K562 (cell line): ENCODE results near the gene STAT4. TPM values are rescaled to one million over a fixed set of nuclear protein-coding genes. Genes with fewer than 3 reads are reported as not detected.

Experiments used
- ATAC-seq: fragments of 200-7000 bp; cut with Tn5 transposase; 3 replicates; pipeline ENCODE4 v1.9.1; 2020; ENCODE audit warnings: moderate library complexity
- BruUV-seq: library from RNA; stranded (reverse); fragments of 400-500 nt; replicated peaks from 2 replicates; lab custom pipeline; 2021; lab: Mats Ljungman, UMichigan
- CTCF ChIA-PET: fragments of 300-600 bp; formaldehyde crosslinking; extraction: SDS; loops from one replicate; lab custom pipeline; 2021; ENCODE audit warnings: low intra/inter-chr PET ratio; lab: Yijun Ruan, JAX
- POLR2A ChIA-PET: fragments of 300-600, 350-650 bp; sonication (Branson Sonifier 250); formaldehyde crosslinking; extraction: SDS; loops from one replicate; lab custom pipeline; 2021; ENCODE audit warnings: antibody characterized with exemption, inconsistent platforms; lab: Yijun Ruan, JAX
- DNase-seq, 4 experiments: peaks; one replicate each; pipeline versions ENCODE4 v3.0.0 to v3.0.0-alpha.2; 2011 to 2018; ENCODE audit warnings: low spot score in 3 of 4, mixed read lengths in 3 of 4; ENCODE audit errors: extremely low read depth in 1 of 4
- FAIRE-seq: peaks from 2 replicates; lab custom pipeline; 2011; peaks lifted over from hg19 to GRCh38; lab: Jason Lieb, UNC
- H2AFZ ChIP-seq: 2 replicates; pipeline ENCODE4 v1.6.0; 2011; ENCODE audit warnings: low read depth, low read length, control low read depth, inconsistent platforms
- H3K27ac ChIP-seq: fragments of 200-600 bp; 3 replicates; pipeline ENCODE4 v1.8.0; 2011; ENCODE audit warnings: low read depth, mild to moderate bottlenecking, control low read depth, inconsistent platforms, low read length, moderate library complexity, mixed read lengths; ENCODE audit errors: extremely low read depth
- H3K27me3 ChIP-seq, 2 experiments: fragments of 300-600 bp in 1 of 2; 2 replicates in 1 of 2; 3 replicates in 1 of 2; pipeline versions ENCODE4 v1.6.0 to v1.8.0; 2011; ENCODE audit warnings: inconsistent platforms in 2 of 2, low read length in 2 of 2, mild to moderate bottlenecking in 1 of 2, mixed read lengths in 1 of 2, moderate library complexity in 1 of 2; ENCODE audit not compliant: control insufficient read depth in 2 of 2, insufficient read depth in 2 of 2
- H3K36me3 ChIP-seq: fragments of 300-600 bp; 3 replicates; pipeline ENCODE4 v1.8.0; 2011; ENCODE audit warnings: mild to moderate bottlenecking, low read length, inconsistent platforms; ENCODE audit not compliant: control insufficient read depth, insufficient read depth
- H3K4me1 ChIP-seq, 2 experiments: fragments of 200-600 bp in 1 of 2; replicated peaks in 1 of 2; 2 replicates in 1 of 2; 3 replicates in 1 of 2; pipeline versions ENCODE4 v1.5.1 to v1.8.0; 2011; ENCODE audit warnings: inconsistent platforms in 2 of 2, low read length in 2 of 2, mild to moderate bottlenecking in 1 of 2, mixed read lengths in 1 of 2, moderate library complexity in 1 of 2; ENCODE audit not compliant: control insufficient read depth in 2 of 2, insufficient read depth in 2 of 2
- H3K4me2 ChIP-seq: 2 replicates; pipeline ENCODE4 v1.6.1; 2011; ENCODE audit warnings: low read length, control low read depth, inconsistent platforms, mixed read lengths; ENCODE audit not compliant: insufficient read depth
- H3K4me3 ChIP-seq: fragments of 200-600 bp; sonication (generic), shearing (Covaris generic); 2 replicates; pipeline ENCODE4 v1.5.1; 2016; ENCODE audit warnings: control low read depth, inconsistent platforms
- H3K79me2 ChIP-seq: fragments of 200-600 bp; 3 replicates; pipeline ENCODE4 v1.8.0; 2011; ENCODE audit warnings: low read length, inconsistent platforms; ENCODE audit not compliant: control insufficient read depth, insufficient read depth
- H3K9ac ChIP-seq, 2 experiments: 2 replicates each; pipeline versions ENCODE4 v1.6.0 to v1.6.1; 2011; ENCODE audit warnings: low read depth in 2 of 2, low read length in 2 of 2, control low read depth in 1 of 2, inconsistent platforms in 1 of 2, mild to moderate bottlenecking in 1 of 2, mixed read lengths in 1 of 2; ENCODE audit not compliant: insufficient read depth in 1 of 2
- H3K9me1 ChIP-seq: one replicate; pipeline ENCODE4 v1.6.0; 2011; ENCODE audit warnings: inconsistent platforms, mild to moderate bottlenecking, low read length, moderate library complexity; ENCODE audit not compliant: control insufficient read depth, insufficient read depth
- H3K9me3 ChIP-seq: replicated peaks from 2 replicates; pipeline ENCODE4 v1.5.1; 2011; ENCODE audit warnings: low read depth, low read length, inconsistent platforms; ENCODE audit not compliant: control insufficient read depth, insufficient read depth
- H4K20me1 ChIP-seq: replicated peaks from 2 replicates; pipeline ENCODE4 v1.6.1; 2011; ENCODE audit warnings: low read length, inconsistent platforms, mixed read lengths; ENCODE audit not compliant: control insufficient read depth, insufficient read depth
- CEBPB ChIP-seq: fragments of 450-650 bp; IDR thresholded peaks from 2 replicates; pipeline ENCODE4 v1.6.1; 2016; ENCODE audit warnings: missing genetic modification characterization, missing compliant biosample characterization
- CEBPG ChIP-seq, 3 experiments: fragments of 200-800 bp in 1 of 3; sonication (Bioruptor generic) in 1 of 3; sonication (generic) in 1 of 3; formaldehyde crosslinking in 1 of 3; IDR thresholded peaks in 2 of 3; conservative IDR thresholded peaks in 1 of 3; 2 replicates each; pipeline versions ENCODE4 v1.6.1 to v1.8.0; 2016 to 2022; ENCODE audit warnings: missing compliant biosample characterization in 2 of 3, missing genetic modification characterization in 2 of 3, mild to moderate bottlenecking in 1 of 3, missing genetic modification reagents in 1 of 3
- EHMT2 ChIP-seq: fragments of 450-650 bp; IDR thresholded peaks from 2 replicates; pipeline ENCODE4 v1.6.1; 2018; ENCODE audit warnings: antibody characterized with exemption
- RBM15 ChIP-seq: fragments of 200-400 bp; formaldehyde crosslinking; IDR thresholded peaks from 2 replicates; pipeline ENCODE4 v1.6.1; 2018; ENCODE audit warnings: mild to moderate bottlenecking, low read length, moderate library complexity; ENCODE audit not compliant: insufficient read depth
- STAT5B ChIP-seq: fragments of 250-450 bp; sonication (Bioruptor Pico); IDR thresholded peaks from 2 replicates; pipeline ENCODE4 v1.8.0; 2021; ENCODE audit warnings: mild to moderate bottlenecking, inconsistent platforms
- ZKSCAN8 ChIP-seq: fragments of 200-800 bp; sonication (Bioruptor generic); IDR thresholded peaks from 2 replicates; pipeline ENCODE4 v1.6.1; 2016; ENCODE audit warnings: missing genetic modification characterization, missing compliant biosample characterization
- WGBS: fragments of 100-300 bp; shearing (Covaris generic); methylation state at CpG from one replicate; pipeline ENCODE4 v1.1.6; 2016; ENCODE audit warnings: low coverage, mixed read lengths; ENCODE audit not compliant: insufficient coverage; ENCODE audit errors: missing lambda C conversion rate; 5-methylcytosine and 5-hydroxymethylcytosine counted together
- in situ Hi-C: fragments of 300-500 bp; cut with MboI; formaldehyde crosslinking; loops from 4 replicates; pipeline ENCODE4 v1.15.0; 2018; ENCODE audit warnings: inconsistent platforms, mixed read lengths
- intact Hi-C: fragments of 100-400 bp; cut with micrococcal nuclease; formaldehyde crosslinking; loops from 2 replicates; pipeline ENCODE4 v1.14.2; 2022
- polyA plus RNA-seq, 8 experiments: library from polyadenylated mRNA; depleted of rRNA in 4 of 8; stranded (reverse) in 5 of 8; unstranded in 3 of 8; fragments of >200 nt; fragmentation: Nextera tagmentation in 2 of 8; fragmentation: Illumina TruSeq in 1 of 8; extraction: Ambion mirVana in 2 of 8; extraction: Trizol in 1 of 8; gene quantifications; 2 replicates each; pipeline versions ENCODE4 v1.2.1 to v1.2.3, GENCODE V29; 2011 to 2014; ENCODE audit warnings: inconsistent platforms in 1 of 8, missing spikeins in 1 of 8
- total RNA-seq, 7 experiments: library from RNA; depleted of rRNA in 6 of 7; stranded (reverse); fragments of >200 nt in 6 of 7; fragmentation: Illumina TruSeq in 2 of 7; extraction: Trizol in 2 of 7; gene quantifications; 2 replicates each; pipeline versions ENCODE4 v1.2.1 to v1.2.3, GENCODE V29; 2011 to 2021; ENCODE audit warnings: low replicate concordance in 1 of 7
- TF ChIP-seq, protein P1 (sequence below): fragments of 250-450 bp; sonication (Bioruptor Pico); IDR thresholded peaks from 2 replicates; pipeline ENCODE4 v1.4.0; 2020; ENCODE audit warnings: mild to moderate bottlenecking, moderate library complexity, borderline replicate concordance

The STAT4 gene
- total and polyA plus RNA-seq, 9 of the 15 experiments (the other 6 are each of a cell fraction or from before 2014, with no cell fraction given), result 0.01 to 0.06 (median 0.03) TPM; not detected in 6

DNA sequence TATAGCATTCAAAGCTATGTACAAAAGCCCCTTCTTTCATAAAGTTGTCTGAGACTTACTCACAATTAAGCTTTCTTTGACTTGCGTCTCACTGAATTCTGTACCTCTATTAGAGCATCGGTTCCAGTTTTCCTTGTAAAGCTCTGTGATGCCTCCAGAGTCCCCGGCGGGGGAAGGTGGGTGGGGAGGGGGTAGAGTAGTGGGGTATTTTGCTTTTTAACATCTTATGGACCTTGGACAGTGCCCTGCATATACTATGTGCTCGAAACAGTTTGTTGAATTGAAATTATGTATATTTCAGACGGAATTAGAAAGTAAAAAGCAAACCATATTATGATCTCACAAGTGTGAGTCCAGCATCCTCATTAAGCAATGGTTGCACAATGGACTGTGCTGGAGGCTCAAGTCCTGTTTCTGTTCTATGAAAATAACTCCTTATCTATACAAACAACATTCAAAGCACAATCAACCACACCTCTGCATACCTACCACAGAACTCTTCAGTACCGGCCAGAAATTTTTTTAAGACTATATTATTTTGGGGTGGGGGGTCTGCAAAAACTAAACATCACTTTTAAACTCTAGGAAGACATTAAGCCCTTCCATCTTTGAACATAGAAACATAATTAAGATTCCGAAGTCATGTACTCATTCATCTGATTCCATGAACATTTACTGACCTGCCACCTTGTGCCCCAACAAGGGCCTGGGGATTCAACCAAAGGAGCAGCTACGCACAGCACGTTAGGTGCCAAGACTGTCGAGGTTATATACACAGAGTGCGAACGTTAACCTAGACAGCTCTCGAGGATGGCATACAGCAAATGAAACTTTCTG lies 137.7 kb downstream of the STAT4 start:
- POLR2A ChIA-PET, result interaction anchor here (0.6 to 1.0 kb wide), 3 partner anchors 9 to 833 kb away, joined by 3 read pairs; no protein-coding TSS in a partner anchor
- no peaks in the 10 kb centered on the region for H3K27me3 ChIP-seq
- H3K79me2 ChIP-seq, result peaks cover 24% of the 10 kb centered on the region
- no peaks in the 10 kb centered on the region for H4K20me1 ChIP-seq
- CTCF ChIA-PET, result no interaction called here
- ATAC-seq, result peak; percentile 29
- peak overlapping the region; percentile 80 for H3K27ac ChIP-seq
- H3K4me1 ChIP-seq, result peaks cover 5 to 8% of the 10 kb centered on the region in 2 experiments; a peak in 4 of 5 replicates
- peak overlapping the region; percentile 96 for H3K4me2 ChIP-seq
- FAIRE-seq, result no peak
- peak overlapping the region; percentile 87 to 97 for H3K9ac ChIP-seq
- intact Hi-C loops, result no loop called here
- H2AFZ ChIP-seq, result no peak overlapping the region
- no peak for DNase-seq
- H3K9me1 ChIP-seq, result no peaks in the 10 kb centered on the region
- peaks cover 41% of the 10 kb centered on the region for H3K36me3 ChIP-seq
- H3K9me3 ChIP-seq, result no peaks in the 10 kb centered on the region
- in situ Hi-C loops, result no loop called here
- WGBS, result 28% methylated on average over 14 of the region's 14 CpGs
- H3K4me3 ChIP-seq, result peak overlapping the region; percentile 92
- BruUV-seq, result TSS peak; percentile 47
- TF ChIP-seq, protein P1, sequence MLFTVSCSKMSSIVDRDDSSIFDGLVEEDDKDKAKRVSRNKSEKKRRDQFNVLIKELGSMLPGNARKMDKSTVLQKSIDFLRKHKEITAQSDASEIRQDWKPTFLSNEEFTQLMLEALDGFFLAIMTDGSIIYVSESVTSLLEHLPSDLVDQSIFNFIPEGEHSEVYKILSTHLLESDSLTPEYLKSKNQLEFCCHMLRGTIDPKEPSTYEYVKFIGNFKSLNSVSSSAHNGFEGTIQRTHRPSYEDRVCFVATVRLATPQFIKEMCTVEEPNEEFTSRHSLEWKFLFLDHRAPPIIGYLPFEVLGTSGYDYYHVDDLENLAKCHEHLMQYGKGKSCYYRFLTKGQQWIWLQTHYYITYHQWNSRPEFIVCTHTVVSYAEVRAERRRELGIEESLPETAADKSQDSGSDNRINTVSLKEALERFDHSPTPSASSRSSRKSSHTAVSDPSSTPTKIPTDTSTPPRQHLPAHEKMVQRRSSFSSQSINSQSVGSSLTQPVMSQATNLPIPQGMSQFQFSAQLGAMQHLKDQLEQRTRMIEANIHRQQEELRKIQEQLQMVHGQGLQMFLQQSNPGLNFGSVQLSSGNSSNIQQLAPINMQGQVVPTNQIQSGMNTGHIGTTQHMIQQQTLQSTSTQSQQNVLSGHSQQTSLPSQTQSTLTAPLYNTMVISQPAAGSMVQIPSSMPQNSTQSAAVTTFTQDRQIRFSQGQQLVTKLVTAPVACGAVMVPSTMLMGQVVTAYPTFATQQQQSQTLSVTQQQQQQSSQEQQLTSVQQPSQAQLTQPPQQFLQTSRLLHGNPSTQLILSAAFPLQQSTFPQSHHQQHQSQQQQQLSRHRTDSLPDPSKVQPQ (CRISPR knock-in tag), result no peak
- no peak for TF ChIP-seq STAT5B (CRISPR knock-in tag)
- TF ChIP-seq CEBPG (CRISPR knock-in tag; IDR thresholded peaks at IDR 0.05), result peak; percentile 61; the same call in 1 of the 2 replicates
- peak; percentile 55 to 82; a peak in 3 of 4 replicates for TF ChIP-seq CEBPG (tag; conservative IDR thresholded peaks at IDR 0.05 in 1 of 2, IDR thresholded peaks at IDR 0.05 in 1 of 2)
- no peak for TF ChIP-seq ZKSCAN8
- no peak for TF ChIP-seq EHMT2
- peak; percentile 79 for TF ChIP-seq CEBPB (tag)
- no peak for TF ChIP-seq RBM15
